SK-N-MC (cell line): ENCODE measurements around the gene CHI3L2.

Experiments used
- EZH2 ChIP-seq: fragments of 200-600 bp; sonication (generic); IDR thresholded peaks from one replicate; pipeline ENCODE4 v1.6.1; 2017; ENCODE audit warnings: antibody characterized with exemption
- POLR2AphosphoS5 ChIP-seq: IDR thresholded peaks from 2 replicates; pipeline ENCODE4 v1.6.1; 2012; ENCODE audit warnings: mild to moderate bottlenecking, low read depth, low read length, borderline replicate concordance

DNA sequence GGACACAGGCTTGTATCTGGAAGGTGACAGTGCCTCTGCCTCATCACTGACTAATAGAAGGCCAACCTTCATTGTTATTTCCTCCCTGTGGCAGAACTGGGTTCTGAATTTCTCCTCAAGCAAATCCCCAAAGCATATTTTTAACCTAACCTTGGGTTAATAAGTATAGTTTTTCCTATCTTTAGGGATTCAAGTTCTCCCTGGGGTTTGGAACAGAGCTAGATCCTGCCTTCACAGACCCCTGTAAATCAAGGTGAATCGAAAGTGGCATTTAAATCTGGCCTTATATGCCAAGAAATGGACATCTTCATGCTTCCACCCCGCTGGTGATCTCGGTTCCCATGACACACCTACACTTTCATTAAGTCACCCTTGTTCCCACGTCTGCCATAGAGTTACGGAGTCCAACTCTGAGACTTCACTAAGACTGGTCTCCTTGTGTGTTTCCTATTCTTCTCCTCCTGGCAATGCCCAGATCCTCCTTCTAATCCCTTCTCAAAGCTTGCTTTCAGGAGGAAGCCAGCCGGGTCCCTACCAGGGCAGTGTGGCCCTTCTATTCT lies 4.3 kb upstream of the CHI3L2 start:
- TF ChIP-seq EZH2 (no peak), POLR2AphosphoS5 (no peak)
